ENCODE results near the gene LRFN3.

Gene LRFN3

DNA sequence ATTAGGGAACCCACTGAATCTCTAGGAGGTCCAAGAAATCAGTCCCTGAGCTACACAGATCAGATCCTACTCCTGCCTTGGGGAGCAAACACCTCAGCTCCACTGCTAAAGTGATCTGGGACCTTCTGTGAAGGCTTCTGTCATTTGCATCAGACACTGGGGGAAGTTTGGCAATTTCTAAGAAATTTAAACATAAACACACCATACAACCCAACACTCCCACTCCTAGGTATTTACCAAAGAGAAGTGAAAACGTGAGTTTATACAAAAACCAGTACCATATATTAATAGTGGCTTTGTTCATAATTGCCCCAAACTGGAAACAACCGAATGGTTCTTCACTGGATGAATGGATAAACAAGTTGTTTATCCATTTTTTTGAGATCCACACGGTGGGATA is 20.7 kb upstream of the LRFN3 start:
- H3K23ac ChIP-seq (ENCODE audit: low read length in 2 of 2), result no peak overlapping the region
- H2BK15ac ChIP-seq (ENCODE audit: low read depth, poor library complexity, severe bottlenecking), result no peak overlapping the region
- no peak overlapping the region for H3K9ac ChIP-seq (ENCODE audit: low read length)
- H3K4me1 ChIP-seq (ENCODE audit: control insufficient read depth, insufficient read depth, low read depth, low read length), result peaks cover 3% of the 10 kb centered on the region
- H2AFZ ChIP-seq (ENCODE audit: low read depth, low read length), result no peak overlapping the region
- H2BK5ac ChIP-seq (ENCODE audit: low read depth, low read length, poor library complexity, severe bottlenecking), result no peak overlapping the region
- no peak overlapping the region for H2BK12ac ChIP-seq (ENCODE audit: low read length in 2 of 2)
- H4K91ac ChIP-seq (ENCODE audit: low read length), result no peak overlapping the region
- no peak overlapping the region for H2BK120ac ChIP-seq (ENCODE audit: low read depth, low read length)
- H3K14ac ChIP-seq (ENCODE audit: low read length in 2 of 2), result no peak overlapping the region
- H3K4ac ChIP-seq (ENCODE audit: low read depth in 1 of 2, low read length in 2 of 2), result no peak overlapping the region
- H3K79me1 ChIP-seq (replicated peaks; ENCODE audit: low read length, poor library complexity, severe bottlenecking), result no peaks in the 10 kb centered on the region
- H3K4me3 ChIP-seq (ENCODE audit: insufficient read depth in 1 of 2, low read depth in 1 of 2, low read length in 2 of 2), result no peak overlapping the region
- no peak overlapping the region for H3K4me2 ChIP-seq (ENCODE audit: low read length, poor library complexity, severe bottlenecking)
- no peak overlapping the region for H3K27ac ChIP-seq (ENCODE audit: low read length, poor library complexity, severe bottlenecking)
- peaks cover 3 to 4% of the 10 kb centered on the region in 2 experiments for H3K27me3 ChIP-seq (ENCODE audit: control insufficient read depth in 1 of 2, insufficient read depth in 1 of 2, low read length in 2 of 2)
- H3K36me3 ChIP-seq (ENCODE audit: control insufficient read depth in 1 of 2, insufficient read depth in 2 of 2, low read depth in 1 of 2, low read length in 2 of 2), result no peaks in the 10 kb centered on the region
- no peaks in the 10 kb centered on the region for H3K9me3 ChIP-seq (ENCODE audit: control insufficient read depth, low read length)
- no peak overlapping the region for H4K8ac ChIP-seq (ENCODE audit: low read length)
- DNase-seq, result no peak
- WGBS, result no CpG with 5 or more reads among the region's 3 CpGs
- no peak overlapping the region for H2AK5ac ChIP-seq (ENCODE audit: low read length, severe bottlenecking)
- H3K18ac ChIP-seq (ENCODE audit: low read depth in 1 of 2, low read length in 2 of 2), result no peak overlapping the region

GRCh38 chr19:35919306-35919705 is 16.9 kb upstream of the LRFN3 start:
- no peak overlapping the region for H2AK5ac ChIP-seq (ENCODE audit: low read length, severe bottlenecking)
- no peak overlapping the region for H2BK5ac ChIP-seq (ENCODE audit: low read depth, low read length, poor library complexity, severe bottlenecking)
- no peak overlapping the region for H3K4me2 ChIP-seq (ENCODE audit: low read length, poor library complexity, severe bottlenecking)
- no peak overlapping the region for H3K9ac ChIP-seq (ENCODE audit: low read length)
- H3K4me1 ChIP-seq (ENCODE audit: control insufficient read depth, insufficient read depth, low read depth, low read length), result no peaks in the 10 kb centered on the region
- H2BK15ac ChIP-seq (ENCODE audit: low read depth, poor library complexity, severe bottlenecking), result no peak overlapping the region
- H3K4me3 ChIP-seq (ENCODE audit: insufficient read depth in 1 of 2, low read depth in 1 of 2, low read length in 2 of 2), result no peak overlapping the region
- H3K36me3 ChIP-seq (ENCODE audit: control insufficient read depth in 1 of 2, insufficient read depth in 2 of 2, low read depth in 1 of 2, low read length in 2 of 2), result no peaks in the 10 kb centered on the region
- H3K18ac ChIP-seq (ENCODE audit: low read depth in 1 of 2, low read length in 2 of 2), result no peak overlapping the region
- no peak overlapping the region for H3K4ac ChIP-seq (ENCODE audit: low read depth in 1 of 2, low read length in 2 of 2)
- H4K8ac ChIP-seq (ENCODE audit: low read length), result no peak overlapping the region
- no peak overlapping the region for H2BK12ac ChIP-seq (ENCODE audit: low read length in 2 of 2)
- WGBS, result 90% methylated on average over 10 of the region's 11 CpGs
- H3K23ac ChIP-seq (ENCODE audit: low read length in 2 of 2), result no peak overlapping the region
- no peak overlapping the region for H4K91ac ChIP-seq (ENCODE audit: low read length)
- no peaks in the 10 kb centered on the region for H3K9me3 ChIP-seq (ENCODE audit: control insufficient read depth, low read length)
- H3K27me3 ChIP-seq (ENCODE audit: control insufficient read depth in 1 of 2, insufficient read depth in 1 of 2, low read length in 2 of 2), result peaks cover 4 to 7% of the 10 kb centered on the region in 2 experiments
- H3K79me1 ChIP-seq (replicated peaks; ENCODE audit: low read length, poor library complexity, severe bottlenecking), result no peaks in the 10 kb centered on the region
- no peak overlapping the region for H3K27ac ChIP-seq (ENCODE audit: low read length, poor library complexity, severe bottlenecking)
- no peak overlapping the region for H2BK120ac ChIP-seq (ENCODE audit: low read depth, low read length)
- no peak overlapping the region for H3K14ac ChIP-seq (ENCODE audit: low read length in 2 of 2)
- no peak for DNase-seq
- H2AFZ ChIP-seq (ENCODE audit: low read depth, low read length), result no peak overlapping the region

GRCh38 chr19:35921012-35921411 is 15.2 kb upstream of the LRFN3 start:
- no peak for DNase-seq
- Histone ChIP-seq H3K18ac (ENCODE audit: low read depth in 1 of 2, low read length in 2 of 2) (no peak overlapping the region), H3K4me2 (ENCODE audit: low read length, poor library complexity, severe bottlenecking) (no peak overlapping the region), H3K23ac (ENCODE audit: low read length in 2 of 2) (no peak overlapping the region), H2BK12ac (ENCODE audit: low read length in 2 of 2) (no peak overlapping the region), H3K27ac (ENCODE audit: low read length, poor library complexity, severe bottlenecking) (no peak overlapping the region), H4K8ac (ENCODE audit: low read length) (no peak overlapping the region), H3K36me3 (ENCODE audit: control insufficient read depth in 1 of 2, insufficient read depth in 2 of 2, low read depth in 1 of 2, low read length in 2 of 2) (no peaks in the 10 kb centered on the region), H3K9ac (ENCODE audit: low read length) (no peak overlapping the region), H2BK15ac (ENCODE audit: low read depth, poor library complexity, severe bottlenecking) (no peak overlapping the region), H2BK5ac (ENCODE audit: low read depth, low read length, poor library complexity, severe bottlenecking) (no peak overlapping the region), H2BK120ac (ENCODE audit: low read depth, low read length) (no peak overlapping the region), H3K4ac (ENCODE audit: low read depth in 1 of 2, low read length in 2 of 2) (no peak overlapping the region), H4K91ac (ENCODE audit: low read length) (no peak overlapping the region), H3K4me1 (ENCODE audit: control insufficient read depth, insufficient read depth, low read depth, low read length) (no peaks in the 10 kb centered on the region), H3K4me3 (ENCODE audit: insufficient read depth in 1 of 2, low read depth in 1 of 2, low read length in 2 of 2) (no peak overlapping the region), H3K9me3 (ENCODE audit: control insufficient read depth, low read length) (peaks cover 8% of the 10 kb centered on the region), H3K79me1 (replicated peaks; ENCODE audit: low read length, poor library complexity, severe bottlenecking) (no peaks in the 10 kb centered on the region), H3K14ac (ENCODE audit: low read length in 2 of 2) (no peak overlapping the region), H2AK5ac (ENCODE audit: low read length, severe bottlenecking) (no peak overlapping the region), H2AFZ (ENCODE audit: low read depth, low read length) (no peak overlapping the region), H3K27me3 (ENCODE audit: control insufficient read depth in 1 of 2, insufficient read depth in 1 of 2, low read length in 2 of 2) (peaks cover 8 to 18% of the 10 kb centered on the region in 2 experiments)
- 91% methylated on average over 6 of the region's 6 CpGs for WGBS

DNA sequence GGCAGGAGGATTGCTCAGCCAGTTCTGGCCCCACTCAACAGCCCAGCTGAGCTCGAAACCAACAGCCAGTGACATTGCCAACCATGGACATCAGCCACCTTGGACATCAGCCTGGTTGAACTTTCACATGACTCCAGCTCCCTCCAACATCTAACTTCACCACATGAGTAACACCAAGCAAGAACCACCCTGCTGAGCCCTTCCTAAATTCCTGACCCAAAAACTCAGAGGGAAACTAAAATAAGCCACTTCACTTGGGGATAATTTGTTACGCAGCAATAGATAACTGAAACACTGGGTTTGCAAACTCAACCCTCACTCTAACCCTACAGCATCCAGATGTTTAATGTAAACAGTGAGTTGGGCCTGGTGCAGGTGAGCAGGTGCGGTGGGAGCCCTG is 10.7 kb upstream of the LRFN3 start:
- no peak overlapping the region for H4K8ac ChIP-seq (ENCODE audit: low read length)
- no peak overlapping the region for H4K91ac ChIP-seq (ENCODE audit: low read length)
- H3K4me3 ChIP-seq (ENCODE audit: insufficient read depth in 1 of 2, low read depth in 1 of 2, low read length in 2 of 2), result no peak overlapping the region
- H3K27ac ChIP-seq (ENCODE audit: low read length, poor library complexity, severe bottlenecking), result no peak overlapping the region
- H3K18ac ChIP-seq (ENCODE audit: low read depth in 1 of 2, low read length in 2 of 2), result no peak overlapping the region
- no peak overlapping the region for H2AFZ ChIP-seq (ENCODE audit: low read depth, low read length)
- H3K9me3 ChIP-seq (ENCODE audit: control insufficient read depth, low read length), result peaks cover 10% of the 10 kb centered on the region
- H2AK5ac ChIP-seq (ENCODE audit: low read length, severe bottlenecking), result no peak overlapping the region
- H3K14ac ChIP-seq (ENCODE audit: low read length in 2 of 2), result no peak overlapping the region
- no peak overlapping the region for H2BK15ac ChIP-seq (ENCODE audit: low read depth, poor library complexity, severe bottlenecking)
- no peak overlapping the region for H2BK12ac ChIP-seq (ENCODE audit: low read length in 2 of 2)
- no peak overlapping the region for H2BK5ac ChIP-seq (ENCODE audit: low read depth, low read length, poor library complexity, severe bottlenecking)
- H3K9ac ChIP-seq (ENCODE audit: low read length), result no peak overlapping the region
- no peaks in the 10 kb centered on the region for H3K79me1 ChIP-seq (replicated peaks; ENCODE audit: low read length, poor library complexity, severe bottlenecking)
- no peaks in the 10 kb centered on the region for H3K36me3 ChIP-seq (ENCODE audit: control insufficient read depth in 1 of 2, insufficient read depth in 2 of 2, low read depth in 1 of 2, low read length in 2 of 2)
- H3K4ac ChIP-seq (ENCODE audit: low read depth in 1 of 2, low read length in 2 of 2), result no peak overlapping the region
- peaks cover 5 to 20% of the 10 kb centered on the region in 2 experiments for H3K27me3 ChIP-seq (ENCODE audit: control insufficient read depth in 1 of 2, insufficient read depth in 1 of 2, low read length in 2 of 2)
- no peak for DNase-seq
- H3K4me1 ChIP-seq (ENCODE audit: control insufficient read depth, insufficient read depth, low read depth, low read length), result no peaks in the 10 kb centered on the region
- H2BK120ac ChIP-seq (ENCODE audit: low read depth, low read length), result no peak overlapping the region
- H3K4me2 ChIP-seq (ENCODE audit: low read length, poor library complexity, severe bottlenecking), result no peak overlapping the region
- 74% methylated on average over 3 of the region's 3 CpGs for WGBS
- H3K23ac ChIP-seq (ENCODE audit: low read length in 2 of 2), result no peak overlapping the region
